Esophagus mucosa (tissue), 1 donor: ENCODE results near the gene EBF4. TPM values are rescaled to one million over a fixed set of nuclear protein-coding genes. Genes with fewer than 3 reads are reported as not detected.
"Not testable (repeated sequence)": the region's sequence is repeated elsewhere in the genome, so short reads cannot be mapped to it uniquely, and the experiment has no call there.

ENCODE experiments used
- ATAC-seq: fragments of 200-7000 bp; cut with Tn5 transposase; one replicate; pipeline ENCODE4 v1.9.1; 2020
- total RNA-seq: library from RNA; stranded (reverse); gene quantifications from one replicate; pipeline ENCODE4 v1.2.4, GENCODE V29; 2023
- donor health status: DM: yes; HTN: yes; CAD: no.

The EBF4 gene
- total RNA-seq, 1 donor from 2014 or later: 1.7 TPM

- ATAC-seq: no peak
Measured at GRCh38 chr20:2673453-2673852, 19.1 kb upstream of the EBF4 start.

GRCh38 chr20:2680046-2680445 is 12.5 kb upstream of the EBF4 start:
- no peak for ATAC-seq

DNA sequence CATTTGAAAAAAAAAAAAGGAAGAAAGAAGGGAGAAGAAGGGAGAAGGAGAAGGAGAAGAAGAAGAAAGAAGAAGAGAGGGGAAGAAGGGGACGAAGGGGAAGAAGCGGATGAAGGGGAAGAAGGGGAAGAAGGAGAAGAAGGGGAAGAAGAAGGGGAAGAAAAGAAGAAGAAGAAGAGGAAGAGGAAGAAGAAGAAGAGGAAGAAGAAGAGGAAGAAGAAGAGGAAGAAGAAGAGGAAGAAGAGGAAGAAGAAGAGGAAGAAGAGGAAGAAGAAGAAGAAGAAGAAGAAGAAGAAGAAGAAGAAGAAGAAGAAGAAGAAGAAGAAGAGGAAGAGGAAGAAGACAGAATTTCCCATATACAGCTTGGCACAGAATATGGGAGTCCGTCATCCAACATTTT is 10.5 kb upstream of the EBF4 start:
- ATAC-seq: not testable (repeated sequence)

DNA sequence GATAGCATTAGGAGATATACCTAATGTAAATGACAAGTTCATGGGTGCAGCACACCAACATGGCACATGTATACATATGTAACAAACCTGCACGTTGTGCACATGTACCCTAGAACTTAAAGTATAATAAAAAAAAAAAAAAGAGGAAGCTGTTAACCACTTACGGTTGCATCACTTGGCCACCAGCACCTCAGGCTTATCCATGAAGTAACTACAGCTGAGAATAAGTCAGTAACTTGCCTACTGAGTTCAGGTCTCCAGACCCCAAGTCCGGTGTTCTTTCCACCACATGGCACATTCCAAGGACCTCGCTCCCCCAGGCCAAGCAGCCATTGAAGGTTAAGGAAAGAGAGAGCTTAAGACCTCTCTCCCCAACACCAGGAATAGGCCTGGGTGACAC is 7.8 kb upstream of the EBF4 start:
- not testable (repeated sequence) for ATAC-seq

DNA sequence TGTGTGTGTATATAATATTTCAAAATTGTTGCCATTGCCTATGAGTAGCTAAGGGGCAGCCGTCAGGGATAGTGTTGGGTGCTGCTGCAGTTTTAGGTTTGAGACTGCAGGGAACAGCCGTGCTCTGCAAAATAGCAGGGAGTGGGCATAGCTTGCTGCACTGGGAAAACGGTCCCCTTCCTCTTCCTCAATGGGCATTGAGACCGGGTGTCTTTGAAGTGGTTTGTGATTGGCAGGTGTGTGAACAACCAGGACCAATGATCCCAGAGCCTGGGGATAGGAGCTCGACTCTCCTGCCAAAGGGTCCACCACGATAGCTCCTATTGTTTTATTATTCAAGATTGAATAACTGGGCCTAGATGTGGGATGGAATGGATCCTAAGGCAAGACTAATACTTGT is 5.1 kb upstream of the EBF4 start:
- no peak for ATAC-seq

GRCh38 chr20:2688041-2688591 is 4.5 kb upstream of the EBF4 start:
- ATAC-seq: no peak

GRCh38 chr20:2690213-2690612 is 2.4 kb upstream of the EBF4 start:
- ATAC-seq: no peak

DNA sequence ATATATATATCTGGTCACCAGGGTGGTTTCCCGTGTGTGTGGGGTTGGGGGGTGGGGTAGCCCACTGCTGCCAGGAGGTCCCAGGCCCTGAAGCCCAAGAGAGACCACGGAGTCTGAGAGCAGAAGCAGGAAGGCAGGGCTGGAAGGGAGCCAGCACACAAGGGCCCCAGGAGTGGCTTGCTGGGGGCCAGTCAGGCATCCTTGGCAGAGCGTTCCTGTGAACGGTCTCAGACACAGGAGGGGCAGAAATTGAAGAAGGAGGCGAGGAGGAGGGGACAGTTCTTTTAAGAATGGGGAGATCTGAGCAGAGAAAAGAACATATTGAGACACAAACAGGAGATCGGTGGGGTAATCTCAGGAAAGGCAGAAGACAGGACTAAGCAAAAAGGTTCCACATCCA is 1.9 kb upstream of the EBF4 start:
- ATAC-seq: no peak

GRCh38 chr20:2691127-2691526 is 1.5 kb upstream of the EBF4 start:
- no peak for ATAC-seq

GRCh38 chr20:2691663-2692035 is 931 bp upstream of the EBF4 start:
- ATAC-seq: no peak

DNA sequence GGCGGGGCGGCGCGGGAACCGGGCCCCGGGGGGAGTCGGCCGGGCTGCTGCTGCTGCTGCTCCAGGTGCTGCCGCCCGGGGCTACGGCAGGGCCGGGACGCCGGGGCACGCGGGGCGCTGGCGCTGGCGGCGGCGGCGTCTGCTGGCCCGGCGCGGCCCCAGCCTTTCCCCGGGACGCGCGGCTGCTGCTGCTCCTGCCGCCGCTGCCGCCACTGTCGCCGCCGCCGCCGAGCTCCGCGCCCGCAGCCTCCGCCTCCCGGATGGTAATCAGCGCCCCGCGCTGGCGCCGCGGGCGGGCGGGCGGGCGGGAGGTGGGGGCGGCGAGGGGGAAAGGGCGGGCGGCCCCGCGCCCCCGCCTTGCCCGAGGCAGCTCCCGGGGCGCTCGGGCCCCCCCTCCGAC is 306 bp downstream of the EBF4 start:
- ATAC-seq: no peak

- ATAC-seq: peak; percentile 17
Measured at GRCh38 chr20:2693286-2694007, 867 bp downstream of the EBF4 start.

GRCh38 chr20:2694008-2694471 is 1.5 kb downstream of the EBF4 start:
- no peak for ATAC-seq

DNA sequence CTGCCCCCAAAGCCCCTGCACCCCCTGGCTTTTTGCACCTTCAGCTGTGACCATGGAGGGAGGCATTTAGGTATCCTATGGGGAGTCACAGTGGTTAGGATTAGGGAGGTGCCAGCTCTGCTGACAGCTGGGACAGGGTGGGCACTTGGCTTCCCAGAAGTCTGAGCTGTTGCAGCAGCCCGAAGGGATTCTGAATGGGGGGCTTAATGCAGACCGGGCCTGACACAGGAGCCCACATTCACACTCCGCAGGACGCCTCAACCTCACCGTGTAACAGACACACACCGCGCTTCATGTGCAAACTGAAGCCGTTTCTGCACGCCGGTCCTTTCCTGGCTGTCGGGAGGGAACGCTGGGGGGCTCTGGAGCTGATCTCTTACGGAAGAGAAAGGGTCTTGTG is 1.9 kb downstream of the EBF4 start:
- no peak for ATAC-seq

DNA sequence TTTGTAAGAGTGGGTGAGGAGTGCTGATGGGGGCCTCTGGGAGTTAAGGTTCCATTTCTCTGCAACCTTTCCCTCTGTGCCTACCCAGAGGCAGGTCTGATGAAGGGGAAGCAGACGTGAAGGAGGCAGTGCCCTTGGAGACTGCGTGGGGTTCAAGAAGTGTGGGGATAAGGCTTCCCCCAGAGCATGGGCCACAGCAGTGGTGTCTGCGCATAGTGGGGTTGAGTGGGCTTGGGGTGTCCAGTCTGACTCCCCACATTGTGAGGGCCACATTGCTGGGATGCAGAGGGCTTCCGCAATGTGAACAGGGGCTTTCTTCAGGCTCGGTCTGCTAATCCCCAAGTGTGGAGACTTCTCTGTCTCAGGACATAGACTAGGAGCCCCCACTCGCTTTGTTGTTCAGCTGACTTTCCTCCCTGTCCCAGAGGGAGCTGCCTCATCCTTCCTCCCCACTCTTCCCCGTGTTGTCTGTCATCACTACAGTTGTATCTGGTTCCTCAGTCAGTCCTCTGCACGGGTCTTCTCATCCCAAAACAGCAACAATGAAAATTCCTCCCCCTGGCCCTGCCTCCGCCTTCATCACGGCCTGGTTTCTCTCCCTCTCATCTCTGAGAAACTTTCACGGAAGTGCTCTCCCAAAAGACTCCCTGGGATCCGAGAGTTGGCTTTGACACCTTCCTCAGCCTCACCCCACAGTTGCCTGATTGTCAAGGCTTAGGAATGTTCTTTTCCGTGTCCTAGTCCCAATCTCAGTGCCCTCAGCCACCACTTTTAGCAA is 2.8 kb downstream of the EBF4 start:
- no peak for ATAC-seq

- ATAC-seq: not testable (repeated sequence)
Measured at GRCh38 chr20:2695984-2696525, 3.5 kb downstream of the EBF4 start.

DNA sequence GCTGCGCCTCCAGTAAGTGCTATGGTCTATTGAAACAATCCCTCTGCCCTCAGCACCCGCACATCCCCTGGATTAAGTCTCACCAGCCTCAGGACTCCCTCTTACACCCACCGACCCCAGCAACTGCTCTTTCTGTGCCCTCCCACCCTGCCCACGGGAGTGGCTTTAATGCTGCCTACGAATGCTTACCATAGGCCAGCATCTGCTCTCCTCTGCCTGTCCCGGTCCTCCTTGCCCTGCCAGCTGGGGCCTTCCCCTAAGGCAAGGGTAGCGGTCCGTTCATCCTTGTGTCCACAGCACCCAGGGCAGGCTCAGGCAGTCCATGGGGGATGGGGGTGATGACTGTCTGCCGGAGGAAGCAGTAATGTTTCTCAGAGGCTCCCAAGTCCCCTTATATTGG is 4.1 kb downstream of the EBF4 start:
- ATAC-seq: no peak

DNA sequence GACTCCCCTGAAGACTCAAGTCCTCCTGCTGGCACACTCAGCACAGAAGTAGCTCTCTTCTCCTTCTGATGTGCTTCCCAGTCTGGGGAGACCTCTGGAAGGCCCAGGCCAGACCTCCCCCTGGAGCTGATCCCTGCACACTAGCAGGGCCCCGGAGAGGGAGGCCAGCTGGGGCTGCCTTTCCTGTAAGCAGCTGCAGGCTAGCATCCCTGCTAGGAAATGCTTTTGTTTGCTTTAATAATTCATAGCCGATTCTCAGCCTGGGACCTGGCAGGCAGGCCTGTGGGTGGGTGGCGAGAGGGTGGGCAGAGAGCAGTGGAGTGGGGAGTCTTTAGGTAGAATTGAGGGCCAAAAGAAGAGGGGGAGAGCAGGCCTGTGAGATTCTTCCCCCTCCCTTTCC is 5.2 kb downstream of the EBF4 start:
- ATAC-seq: no peak

GRCh38 chr20:2698186-2698817 is 5.7 kb downstream of the EBF4 start:
- no peak for ATAC-seq

DNA sequence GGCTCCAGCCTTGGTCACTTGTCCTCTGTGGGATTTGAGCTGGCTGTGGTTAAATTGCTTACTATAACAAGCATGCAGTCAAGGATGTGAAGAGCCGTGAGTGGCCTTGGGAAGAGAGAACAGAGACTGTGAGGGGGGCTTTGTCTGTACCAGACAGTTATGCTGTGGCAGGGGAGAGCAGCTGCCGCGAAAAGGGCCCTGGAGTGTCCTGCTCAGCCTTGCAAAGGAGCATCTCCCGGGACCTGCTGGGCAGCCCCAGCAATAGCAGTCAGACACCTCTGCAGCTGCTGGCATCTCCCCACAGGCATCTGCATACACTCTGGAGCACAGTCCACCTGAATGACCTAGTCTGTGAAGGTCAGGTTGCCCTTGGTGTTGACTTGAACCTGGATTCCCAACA is 6.3 kb downstream of the EBF4 start:
- ATAC-seq: no peak

DNA sequence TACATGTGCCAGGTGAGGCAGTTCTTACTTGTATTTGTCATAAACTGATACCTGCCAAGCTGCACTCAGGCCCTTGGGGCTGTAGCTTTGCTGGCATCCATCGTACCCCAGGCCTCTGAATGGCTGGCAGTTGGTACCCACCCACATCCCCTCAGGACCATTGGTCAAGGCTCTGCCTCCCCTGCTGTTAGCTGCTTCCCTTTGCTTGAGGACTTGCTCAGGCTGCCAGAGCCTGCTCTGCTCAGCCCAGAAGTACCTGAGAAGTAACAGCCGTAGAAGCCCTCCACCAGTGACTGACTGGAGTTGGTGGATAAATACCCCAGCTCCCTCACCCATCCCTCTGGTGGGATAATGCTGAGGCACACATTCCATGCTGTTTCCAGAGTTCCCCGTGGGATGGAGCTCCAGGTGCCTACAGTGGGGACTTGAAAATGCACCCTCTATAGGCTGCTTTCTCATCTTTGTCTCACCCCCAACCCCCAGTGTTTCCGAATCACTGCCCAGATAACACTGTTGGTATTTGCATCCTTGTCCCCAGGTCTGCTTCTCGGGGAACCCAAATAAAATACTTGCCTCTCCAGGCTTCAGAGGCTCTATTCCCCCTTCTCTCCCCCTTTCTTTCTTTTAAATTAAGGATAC is 7.3 kb downstream of the EBF4 start:
- no peak for ATAC-seq

- no peak for ATAC-seq
Measured at GRCh38 chr20:2700913-2701620, 8.5 kb downstream of the EBF4 start.
